ENCODE results near the gene ABCC8.
"Not testable (repeated sequence)": the region's sequence is repeated elsewhere in the genome, so short reads cannot be mapped to it uniquely, and the experiment has no call there.

The ABCC8 gene

GRCh38 chr11:17426233-17426632 is 50.4 kb downstream of the ABCC8 start:
- not testable (repeated sequence) for DNase-seq

GRCh38 chr11:17423533-17424310 is 52.9 kb downstream of the ABCC8 start:
- DNase-seq = no peak

GRCh38 chr11:17421781-17422180 is 54.9 kb downstream of the ABCC8 start:
- DNase-seq = no peak

GRCh38 chr11:17418444-17419081 is 58.1 kb downstream of the ABCC8 start:
- DNase-seq = no peak

- DNase-seq = no peak
These were observed 60.2 kb downstream of the ABCC8 start for GRCh38 chr11:17416492-17416891.

- DNase-seq = no peak
These were observed 61.0 kb downstream of the ABCC8 start for GRCh38 chr11:17415523-17416104.

GRCh38 chr11:17414992-17415391 is 61.7 kb downstream of the ABCC8 start:
- DNase-seq = no peak

- DNase-seq = no peak
These were observed 62.3 kb downstream of the ABCC8 start for GRCh38 chr11:17414317-17414737.

GRCh38 chr11:17413414-17414316 is 63.0 kb downstream of the ABCC8 start:
- no peak for DNase-seq

- DNase-seq = no peak
These were observed 64.0 kb downstream of the ABCC8 start for GRCh38 chr11:17412488-17413180.

- no peak for DNase-seq
These were observed 65.2 kb downstream of the ABCC8 start for GRCh38 chr11:17411418-17411817.

- no peak for DNase-seq
These were observed 65.9 kb downstream of the ABCC8 start for GRCh38 chr11:17410606-17411379.

- DNase-seq = no peak
These were observed 68.0 kb downstream of the ABCC8 start for GRCh38 chr11:17408641-17409040.

GRCh38 chr11:17408026-17408425 is 68.6 kb downstream of the ABCC8 start:
- DNase-seq = no peak

- no peak for DNase-seq
These were observed 69.1 kb downstream of the ABCC8 start for GRCh38 chr11:17407575-17407974.

GRCh38 chr11:17406818-17407149 is 69.9 kb downstream of the ABCC8 start:
- no peak for DNase-seq

GRCh38 chr11:17406082-17406817 is 70.4 kb downstream of the ABCC8 start:
- DNase-seq = no peak

GRCh38 chr11:17405232-17406005 is 71.2 kb downstream of the ABCC8 start:
- DNase-seq = no peak

GRCh38 chr11:17403980-17404759 is 72.5 kb downstream of the ABCC8 start:
- no peak for DNase-seq
